HG03575 (cell line): Measurements from ENCODE around the gene TTC6.

Experiments used
- ATAC-seq: cut with Tn5 transposase; IDR thresholded peaks from one replicate; pipeline ENCODE4 v1.9.1; 2021; ENCODE audit not compliant: unreplicated experiment, insufficient number of reproducible peaks, low FRiP score; ENCODE audit errors: extremely low read depth

Gene TTC6

DNA sequence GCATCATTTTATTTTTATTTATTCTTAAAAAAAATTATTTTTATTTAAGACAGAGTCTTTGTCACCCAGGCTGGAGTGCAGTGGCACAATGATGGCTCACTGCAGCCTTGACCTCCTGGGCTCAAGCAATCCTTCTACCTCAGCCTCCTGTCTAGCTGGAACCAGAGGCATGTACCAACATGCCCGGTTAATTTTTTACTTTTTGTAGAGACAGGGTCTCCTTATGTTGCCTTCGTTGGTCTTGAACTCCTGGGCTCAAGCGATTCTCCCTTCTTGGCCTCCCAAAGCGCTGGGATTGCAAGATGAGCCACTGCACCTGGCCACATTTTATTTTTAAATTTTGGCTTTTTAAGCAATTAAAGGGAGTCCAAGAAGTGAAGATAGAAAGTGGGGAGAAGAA lies 21.4 kb downstream of the TTC6 start:
- no peak for ATAC-seq

DNA sequence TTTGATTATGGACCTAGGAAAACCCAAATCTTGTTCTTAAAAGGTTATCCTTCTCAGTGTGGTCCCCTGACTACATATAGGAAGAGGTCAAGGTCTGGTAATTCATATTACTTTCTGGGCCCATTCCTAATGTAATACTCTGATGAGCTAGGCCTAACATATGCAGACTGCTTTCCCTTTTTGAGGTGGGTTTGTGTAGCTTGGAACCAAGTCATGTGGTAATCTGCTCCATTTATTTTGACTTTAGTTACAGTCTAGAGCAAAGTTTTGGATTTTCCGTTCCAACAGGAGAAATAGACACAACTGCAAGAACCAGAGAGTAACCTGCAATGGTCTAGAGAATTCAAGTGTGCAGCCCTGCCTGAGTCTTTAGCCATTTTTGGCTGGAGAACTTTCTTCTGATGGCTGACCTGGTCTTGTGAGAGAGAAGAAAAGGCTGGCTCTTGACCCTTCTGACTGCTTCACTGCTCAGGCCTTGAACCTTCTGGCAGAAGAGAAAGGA lies 22.5 kb downstream of the TTC6 start:
- no peak for ATAC-seq

GRCh38 chr14:37618498-37619028 lies 23.1 kb downstream of the TTC6 start:
- no peak for ATAC-seq

- no peak for ATAC-seq
These were observed 25.4 kb downstream of the TTC6 start for GRCh38 chr14:37620856-37621255.

DNA sequence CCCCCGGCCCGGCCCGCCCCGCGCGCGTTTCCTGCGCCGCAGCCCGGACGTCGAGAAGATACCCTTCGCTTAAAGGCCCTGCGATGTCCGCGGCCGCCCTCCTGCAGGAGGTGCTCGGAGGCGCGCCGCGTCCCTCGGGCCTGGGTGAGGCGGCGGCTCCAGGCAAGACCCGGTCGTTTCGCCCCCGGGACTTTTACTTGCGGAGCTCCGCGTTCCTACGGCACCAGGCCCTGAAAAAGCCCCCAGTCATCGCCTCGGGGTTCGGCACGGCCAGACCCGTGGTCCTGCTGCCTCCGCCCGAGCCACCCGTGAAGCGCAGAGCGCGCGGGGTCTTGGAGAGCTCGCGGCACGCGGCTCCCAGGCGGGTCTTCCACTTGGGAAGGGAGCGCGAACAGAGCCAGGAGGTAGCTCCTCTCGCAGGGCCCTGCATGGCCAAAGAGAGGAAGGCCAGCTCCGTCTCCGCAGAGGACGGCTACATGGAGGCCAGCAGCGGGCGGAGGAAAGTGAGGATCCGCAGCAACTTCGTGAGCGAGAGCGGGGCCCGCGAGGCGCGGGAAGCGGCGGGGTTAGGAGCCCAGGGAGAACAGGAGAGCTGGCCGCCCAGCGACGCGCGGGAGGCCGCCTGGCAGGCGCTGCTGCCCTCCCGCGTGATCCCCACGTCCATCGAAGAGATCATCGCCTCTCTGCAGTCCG lies 26.9 kb downstream of the TTC6 start:
- no peak for ATAC-seq

GRCh38 chr14:37623426-37623951 lies 28.1 kb downstream of the TTC6 start:
- no peak for ATAC-seq

DNA sequence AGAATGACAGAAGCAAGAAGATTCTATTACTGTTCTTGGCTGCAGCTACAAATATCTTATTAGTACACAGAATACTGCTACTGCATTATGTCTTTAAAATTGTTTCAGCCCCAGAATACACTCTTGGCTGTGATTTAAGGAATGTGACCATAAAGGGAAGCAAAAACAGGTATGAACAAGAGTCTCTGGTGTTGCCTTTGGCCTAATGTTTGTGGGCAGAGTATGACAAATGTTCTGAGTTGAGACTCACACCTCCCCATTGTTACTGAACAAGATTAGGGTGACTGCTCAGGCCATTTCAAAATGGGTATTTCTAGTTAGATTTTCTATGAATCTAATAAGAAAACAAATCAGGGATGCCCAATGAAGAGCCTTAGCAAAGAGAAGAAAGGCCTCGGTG lies 28.5 kb downstream of the TTC6 start:
- ATAC-seq: no peak

DNA sequence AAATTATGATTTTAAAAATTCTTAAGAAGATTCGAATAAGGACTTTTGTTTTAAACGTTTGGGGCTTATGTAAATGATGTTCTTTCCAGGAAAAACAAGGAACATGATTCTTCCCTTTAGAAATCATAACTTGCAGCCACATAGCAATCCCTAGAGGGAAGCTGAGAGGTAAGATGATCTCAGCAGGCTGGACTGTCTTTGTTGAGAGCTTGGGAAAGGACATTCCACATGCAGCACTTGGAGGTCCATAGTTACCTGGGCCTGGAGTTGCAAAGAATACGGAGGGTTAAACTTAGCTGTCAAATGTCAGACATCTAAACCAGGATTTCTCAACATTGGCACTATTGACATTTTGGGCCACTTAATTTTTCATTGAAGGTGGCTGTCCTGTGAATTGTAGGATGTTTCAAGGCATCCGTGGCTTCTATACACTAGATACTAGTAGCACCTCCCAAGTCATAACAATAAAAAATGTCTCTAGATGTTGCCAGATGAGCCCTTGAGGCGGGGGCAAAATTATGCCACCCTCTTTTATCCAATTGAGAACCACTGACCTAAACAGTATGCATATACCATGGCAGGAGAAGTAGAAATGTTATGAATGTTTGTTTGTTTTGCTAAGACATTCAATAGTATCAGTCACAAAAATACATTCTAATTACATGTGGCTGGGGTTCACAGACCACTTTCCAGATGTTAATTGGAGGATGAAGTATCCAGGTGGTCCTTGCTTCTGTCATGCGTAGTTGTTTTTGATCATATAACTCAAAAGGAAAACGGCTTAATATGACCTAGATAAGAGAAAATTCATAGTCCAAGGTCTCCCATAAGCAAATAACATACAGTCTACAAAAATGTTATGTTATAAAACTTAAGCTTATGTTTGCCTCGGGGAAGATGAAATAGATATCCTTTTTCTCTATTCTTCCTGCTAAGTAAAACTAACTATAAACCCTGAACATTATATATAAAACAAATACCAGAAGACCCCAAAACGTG lies 30.5 kb downstream of the TTC6 start:
- no peak for ATAC-seq

DNA sequence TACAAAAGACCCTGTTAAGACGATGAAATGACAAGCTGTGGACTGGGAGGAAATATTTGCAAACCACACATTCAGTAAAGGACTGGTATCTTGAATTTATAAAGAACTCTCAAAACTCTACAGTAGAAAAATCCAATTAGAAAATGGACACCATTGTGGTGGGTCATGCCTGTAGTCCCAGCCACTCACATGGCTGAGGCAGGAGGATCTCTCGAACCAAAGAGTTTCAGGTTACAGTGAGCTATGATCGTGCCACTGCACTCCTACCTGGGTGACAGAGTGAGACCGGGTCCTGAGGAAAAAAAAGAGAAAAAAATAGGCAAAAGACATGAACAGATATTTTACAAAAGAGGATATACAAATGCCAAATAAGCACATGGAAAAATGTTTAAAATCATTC lies 41.9 kb downstream of the TTC6 start:
- ATAC-seq: no peak

DNA sequence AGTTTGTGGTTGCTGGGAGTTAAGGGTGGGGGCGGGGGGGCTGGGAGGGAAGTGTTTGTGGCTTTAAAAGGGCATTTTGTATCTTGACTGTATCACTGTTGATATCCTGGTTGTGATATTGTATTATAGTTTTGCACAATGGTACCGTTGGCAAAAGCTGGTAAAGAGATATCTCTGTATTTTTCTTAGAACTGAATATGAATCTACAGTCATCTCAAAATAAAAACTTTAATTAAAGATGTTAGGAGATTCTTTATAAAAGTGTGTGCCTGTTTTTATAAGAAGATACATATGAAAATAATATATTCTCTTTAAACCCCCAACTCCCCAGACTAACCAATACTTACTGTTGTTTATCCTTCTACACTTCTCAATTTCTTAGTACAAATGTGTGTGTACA lies 43.2 kb downstream of the TTC6 start:
- no peak for ATAC-seq

DNA sequence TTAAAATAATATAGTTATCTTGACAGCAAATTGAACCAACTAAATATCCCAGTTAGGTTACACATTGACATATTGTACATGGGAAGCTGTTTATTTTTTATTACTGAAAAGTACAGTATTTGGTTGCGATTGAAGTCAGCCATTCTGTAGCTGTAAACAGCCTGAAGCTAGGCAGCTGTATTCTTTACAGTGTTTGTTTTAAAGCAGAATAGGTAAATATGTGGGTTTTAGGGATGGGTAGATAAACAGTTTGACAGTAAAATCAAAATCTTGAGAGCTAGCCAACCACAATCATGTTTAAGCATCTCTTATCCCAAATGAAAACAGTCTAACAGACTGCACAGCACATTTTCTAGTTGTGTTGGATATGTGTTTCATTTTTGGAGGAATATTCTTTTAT lies 45.7 kb downstream of the TTC6 start:
- ATAC-seq: no peak

GRCh38 chr14:37642125-37642524 lies 46.7 kb downstream of the TTC6 start:
- no peak for ATAC-seq

DNA sequence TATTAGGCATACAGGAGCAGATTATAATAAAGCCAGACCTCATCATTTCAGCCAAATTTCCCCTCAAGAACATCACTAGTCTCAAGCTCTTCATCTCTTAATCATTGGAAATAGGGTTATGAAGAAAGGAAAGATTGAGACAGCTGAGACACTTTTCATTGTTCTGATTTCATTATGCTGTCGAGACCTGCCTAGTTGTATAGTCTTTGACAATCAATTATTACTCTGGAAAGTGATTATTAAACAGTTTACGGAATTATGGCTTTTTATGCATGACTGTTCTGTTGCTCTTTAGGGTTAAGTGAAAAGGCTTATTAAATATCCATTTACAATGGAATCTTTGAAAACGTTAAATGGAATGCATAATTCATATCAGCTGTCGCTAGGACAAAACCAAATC lies 48.3 kb downstream of the TTC6 start:
- no peak for ATAC-seq
